Middle frontal gyrus (tissue), 1 donor: ENCODE measurements around the gene ACSF2.
"Not testable (repeated sequence)": the region's sequence is repeated elsewhere in the genome, so short reads cannot be mapped to it uniquely, and the experiment has no call there.

Experiments
- DNase-seq: peaks from one replicate; pipeline ENCODE4 v3.0.0-alpha.2; 2015; ENCODE audit warnings: low spot score; ENCODE audit errors: extremely low spot score

Gene ACSF2

GRCh38 chr17:50462446-50462845 is 36.4 kb downstream of the ACSF2 start:
- no peak for DNase-seq

GRCh38 chr17:50464121-50464520 is 38.1 kb downstream of the ACSF2 start:
- no peak for DNase-seq

- DNase-seq, result no peak
Measured at GRCh38 chr17:50464736-50465135, 38.7 kb downstream of the ACSF2 start.

GRCh38 chr17:50465171-50465570 is 39.2 kb downstream of the ACSF2 start:
- no peak for DNase-seq

GRCh38 chr17:50465635-50466034 is 39.6 kb downstream of the ACSF2 start:
- DNase-seq, result no peak

GRCh38 chr17:50466371-50467113 is 40.5 kb downstream of the ACSF2 start:
- DNase-seq, result no peak

- DNase-seq, result no peak
Measured at GRCh38 chr17:50467114-50467854, 41.3 kb downstream of the ACSF2 start.

- no peak for DNase-seq
Measured at GRCh38 chr17:50467855-50468303, 41.9 kb downstream of the ACSF2 start.

GRCh38 chr17:50468304-50469207 is 42.5 kb downstream of the ACSF2 start, which contains the start of gene CHAD:
Gene CHAD (minus strand): TSS chr17:50468880. CDS start chr17:50468813, 67 bp downstream.
- no peak for DNase-seq

GRCh38 chr17:50469208-50469605 is 43.2 kb downstream of the ACSF2 start:
- DNase-seq, result no peak

- no peak for DNase-seq
Measured at GRCh38 chr17:50469671-50470305, 43.8 kb downstream of the ACSF2 start.

- no peak for DNase-seq
Measured at GRCh38 chr17:50470426-50470825, 44.4 kb downstream of the ACSF2 start.

GRCh38 chr17:50471009-50471905 is 45.2 kb downstream of the ACSF2 start:
- DNase-seq, result no peak

- no peak for DNase-seq
Measured at GRCh38 chr17:50472286-50472685, 46.3 kb downstream of the ACSF2 start.

GRCh38 chr17:50472761-50473161 is 46.7 kb downstream of the ACSF2 start:
- DNase-seq, result peak; percentile 33

GRCh38 chr17:50473901-50474300 is 47.9 kb downstream of the ACSF2 start:
- DNase-seq, result no peak

- no peak for DNase-seq
Measured at GRCh38 chr17:50474523-50474922, 48.5 kb downstream of the ACSF2 start.

- DNase-seq, result no peak
Measured at GRCh38 chr17:50475362-50475761, 49.3 kb downstream of the ACSF2 start.

- DNase-seq, result not testable (repeated sequence)
Measured at GRCh38 chr17:50475775-50476544, 49.9 kb downstream of the ACSF2 start.
